ENCODE results near the gene SMAD3.

GRCh38 chr15:67190326-67190725, 124.9 kb downstream of the SMAD3 start:
- TF ChIP-seq, protein P1, sequence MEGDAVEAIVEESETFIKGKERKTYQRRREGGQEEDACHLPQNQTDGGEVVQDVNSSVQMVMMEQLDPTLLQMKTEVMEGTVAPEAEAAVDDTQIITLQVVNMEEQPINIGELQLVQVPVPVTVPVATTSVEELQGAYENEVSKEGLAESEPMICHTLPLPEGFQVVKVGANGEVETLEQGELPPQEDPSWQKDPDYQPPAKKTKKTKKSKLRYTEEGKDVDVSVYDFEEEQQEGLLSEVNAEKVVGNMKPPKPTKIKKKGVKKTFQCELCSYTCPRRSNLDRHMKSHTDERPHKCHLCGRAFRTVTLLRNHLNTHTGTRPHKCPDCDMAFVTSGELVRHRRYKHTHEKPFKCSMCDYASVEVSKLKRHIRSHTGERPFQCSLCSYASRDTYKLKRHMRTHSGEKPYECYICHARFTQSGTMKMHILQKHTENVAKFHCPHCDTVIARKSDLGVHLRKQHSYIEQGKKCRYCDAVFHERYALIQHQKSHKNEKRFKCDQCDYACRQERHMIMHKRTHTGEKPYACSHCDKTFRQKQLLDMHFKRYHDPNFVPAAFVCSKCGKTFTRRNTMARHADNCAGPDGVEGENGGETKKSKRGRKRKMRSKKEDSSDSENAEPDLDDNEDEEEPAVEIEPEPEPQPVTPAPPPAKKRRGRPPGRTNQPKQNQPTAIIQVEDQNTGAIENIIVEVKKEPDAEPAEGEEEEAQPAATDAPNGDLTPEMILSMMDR (IDR thresholded peaks at IDR 0.05): no peak
- TF ChIP-seq EZH2phosphoT487 (IDR thresholded peaks at IDR 0.05) (no peak), EZH2 (IDR thresholded peaks at IDR 0.05) (no peak)
